ENCODE data around the gene BLOC1S1.

The BLOC1S1 gene

DNA sequence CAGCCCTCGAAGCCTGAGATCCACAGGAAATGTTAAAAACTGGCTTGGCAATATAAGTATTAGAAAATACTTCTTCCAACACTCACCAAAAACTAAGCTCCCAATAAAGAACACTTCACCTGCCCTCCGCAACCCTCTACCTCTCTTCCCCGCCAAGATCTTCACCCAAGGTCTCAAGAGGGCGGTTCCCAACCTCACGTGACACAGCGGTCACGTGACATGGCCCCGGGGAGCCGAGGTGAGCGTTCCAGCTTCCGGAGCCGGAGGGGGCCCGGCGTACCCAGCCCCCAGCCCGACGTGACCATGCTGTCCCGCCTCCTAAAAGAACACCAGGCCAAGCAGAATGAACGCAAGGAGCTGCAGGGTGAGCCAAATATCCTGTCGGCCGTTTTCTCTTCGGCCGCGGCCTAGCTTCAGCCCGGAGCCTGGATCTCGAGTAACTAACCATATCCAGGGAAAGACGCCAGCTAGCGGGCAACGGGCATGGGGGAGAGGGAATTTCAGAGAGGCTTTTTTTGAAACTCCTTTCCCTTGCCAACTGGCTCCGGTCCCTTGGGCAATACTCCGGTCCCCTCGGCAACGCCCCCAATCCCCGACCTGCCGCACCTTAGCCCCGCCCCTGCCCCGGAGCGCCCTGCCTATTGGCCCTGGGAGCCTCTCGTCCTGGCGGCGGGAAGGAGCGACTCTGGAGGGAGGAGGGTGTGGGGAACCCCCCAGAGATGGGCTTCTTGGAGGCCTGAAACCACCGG is at the start of gene BLOC1S1:
BLOC1S1 (plus strand) TSS at position 214 of the 749 bp plus-strand sequence; CDS start at position 220, 6 bp downstream.
- DNase-seq, result peak; percentile 89

DNA sequence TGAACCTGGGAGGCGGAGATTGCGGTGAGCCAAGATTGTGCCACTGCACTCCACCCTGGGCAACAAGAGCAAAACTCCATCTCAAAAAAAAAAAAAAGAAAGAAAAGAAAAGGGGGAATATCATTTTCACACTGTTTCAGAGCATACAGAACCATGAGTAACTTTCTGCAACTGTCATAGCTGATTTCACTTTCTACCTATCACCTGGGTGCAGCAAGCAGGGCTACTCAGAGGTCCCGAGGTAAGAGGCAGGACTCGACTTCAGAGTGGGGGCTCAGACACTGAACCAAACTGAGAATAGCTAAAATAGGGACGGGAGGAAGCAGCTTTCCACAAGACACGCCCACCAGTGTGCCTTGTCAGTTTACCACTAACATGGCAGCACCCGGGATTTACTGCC is 49.3 kb upstream of the BLOC1S1 start:
- no peak for DNase-seq

DNA sequence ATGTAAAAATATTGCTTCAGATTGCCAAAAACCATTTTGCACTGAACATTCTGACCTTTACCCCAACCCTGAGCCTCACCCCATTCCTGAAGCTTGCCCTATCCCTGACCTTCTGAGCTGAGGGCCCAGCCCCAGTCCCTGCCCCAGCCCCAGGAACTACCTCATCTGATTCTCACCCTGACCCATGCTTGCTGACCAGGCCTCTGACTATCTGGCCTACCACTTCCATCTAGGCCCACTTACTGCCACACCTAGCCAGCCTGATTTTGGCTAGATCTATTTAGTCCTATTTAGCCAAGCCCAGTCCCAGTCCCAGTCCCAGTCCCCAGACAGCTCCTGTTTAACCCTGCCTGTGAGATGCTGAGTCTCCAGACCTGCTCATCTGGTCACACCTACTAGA is 45.6 kb upstream of the BLOC1S1 start:
- no peak for DNase-seq

DNA sequence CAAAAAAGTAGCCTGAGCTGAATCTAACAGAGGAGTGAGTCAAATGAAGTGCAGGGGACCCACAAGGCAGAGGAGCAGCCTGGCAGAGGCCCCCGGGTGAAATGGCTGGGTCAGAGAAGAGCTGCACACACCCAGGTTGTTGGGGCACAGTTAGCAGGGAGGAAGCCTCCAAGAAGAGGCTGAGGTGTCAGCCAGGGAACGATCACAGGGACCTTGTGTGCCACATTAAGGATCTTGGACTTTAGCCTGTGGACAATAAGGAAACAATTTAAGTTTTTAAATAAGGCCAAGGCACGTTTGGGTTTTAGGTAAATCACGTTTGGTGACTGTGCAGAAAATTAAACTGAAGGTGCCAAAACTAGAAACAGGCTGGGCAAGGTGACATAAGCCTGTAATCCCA is 44.1 kb upstream of the BLOC1S1 start:
- no peak for DNase-seq

DNA sequence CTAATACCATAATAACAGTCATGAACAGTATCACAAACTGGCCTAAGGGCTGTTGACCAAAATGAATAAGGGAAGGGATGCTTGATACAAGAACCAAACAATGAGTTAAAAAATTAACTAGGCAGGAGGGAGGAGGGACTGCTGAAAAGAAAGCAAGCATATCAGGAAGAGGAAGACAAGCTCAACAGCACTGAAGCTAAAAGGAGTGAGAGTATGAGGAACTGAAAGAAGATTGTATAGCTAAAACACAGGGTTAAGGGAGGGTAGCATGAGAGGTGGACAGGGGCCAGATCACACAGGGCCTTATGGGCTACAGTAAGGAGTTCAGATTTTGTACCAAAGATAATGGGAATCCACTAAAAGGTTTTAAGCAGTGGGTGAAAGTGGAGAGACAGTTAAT is 42.2 kb upstream of the BLOC1S1 start:
- DNase-seq, result no peak

DNA sequence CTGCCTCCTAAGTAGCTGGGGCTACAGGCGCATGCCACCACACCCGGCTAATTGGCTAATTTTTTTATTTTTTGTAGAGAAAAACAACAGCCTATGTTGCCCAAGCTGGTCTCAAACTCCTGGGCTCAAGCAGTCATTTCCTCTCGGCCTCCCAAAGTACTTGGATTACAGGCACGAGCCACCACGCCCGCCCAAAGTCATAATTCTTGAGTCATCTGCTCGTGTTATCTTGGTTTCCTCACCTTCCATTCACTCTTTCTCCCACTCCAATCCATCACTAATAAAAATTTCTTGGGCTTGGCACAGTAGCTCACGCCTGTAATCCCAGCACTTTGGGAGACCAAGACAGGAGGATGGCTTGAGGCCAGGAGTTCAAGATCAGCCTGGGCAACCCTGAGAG is 40.2 kb upstream of the BLOC1S1 start:
- no peak for DNase-seq

DNA sequence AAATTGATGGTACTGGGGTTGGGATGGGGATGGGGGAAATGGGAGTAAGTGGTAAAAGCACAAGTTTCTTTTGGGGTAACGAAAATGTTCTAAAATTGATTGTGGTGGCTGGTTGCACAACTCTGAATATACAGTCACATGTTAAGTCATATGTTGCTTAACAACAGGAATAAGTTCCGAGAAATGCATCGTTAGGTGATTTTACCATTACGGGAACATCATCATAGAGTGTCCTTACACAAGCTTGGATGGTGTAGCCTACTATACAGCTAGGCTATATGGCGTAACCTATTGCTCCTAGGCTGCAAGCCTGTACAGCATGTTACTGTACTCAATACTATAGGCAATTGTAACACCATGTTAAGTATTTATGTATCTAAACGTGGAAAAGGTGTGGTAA is 39.1 kb upstream of the BLOC1S1 start:
- no peak for DNase-seq

DNA sequence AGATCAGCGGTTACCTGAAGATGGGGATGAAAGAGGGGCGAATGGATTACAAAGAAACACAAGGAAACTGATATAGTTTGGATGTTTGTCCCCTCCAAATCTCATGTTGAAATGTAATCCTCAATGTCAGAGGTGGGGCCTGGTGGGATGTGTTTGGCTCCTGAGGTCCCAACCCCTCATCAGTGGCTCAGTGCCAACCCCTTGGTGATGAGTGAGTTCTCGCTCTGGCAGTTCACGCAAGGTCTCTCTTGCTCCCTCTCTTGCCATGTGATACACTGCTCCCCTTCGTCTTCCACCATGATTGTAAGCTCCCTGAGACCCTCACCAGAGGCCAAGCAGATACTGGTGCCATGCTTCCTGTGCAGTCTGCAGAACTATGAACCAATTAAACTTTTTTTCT is 36.2 kb upstream of the BLOC1S1 start:
- no peak for DNase-seq

DNA sequence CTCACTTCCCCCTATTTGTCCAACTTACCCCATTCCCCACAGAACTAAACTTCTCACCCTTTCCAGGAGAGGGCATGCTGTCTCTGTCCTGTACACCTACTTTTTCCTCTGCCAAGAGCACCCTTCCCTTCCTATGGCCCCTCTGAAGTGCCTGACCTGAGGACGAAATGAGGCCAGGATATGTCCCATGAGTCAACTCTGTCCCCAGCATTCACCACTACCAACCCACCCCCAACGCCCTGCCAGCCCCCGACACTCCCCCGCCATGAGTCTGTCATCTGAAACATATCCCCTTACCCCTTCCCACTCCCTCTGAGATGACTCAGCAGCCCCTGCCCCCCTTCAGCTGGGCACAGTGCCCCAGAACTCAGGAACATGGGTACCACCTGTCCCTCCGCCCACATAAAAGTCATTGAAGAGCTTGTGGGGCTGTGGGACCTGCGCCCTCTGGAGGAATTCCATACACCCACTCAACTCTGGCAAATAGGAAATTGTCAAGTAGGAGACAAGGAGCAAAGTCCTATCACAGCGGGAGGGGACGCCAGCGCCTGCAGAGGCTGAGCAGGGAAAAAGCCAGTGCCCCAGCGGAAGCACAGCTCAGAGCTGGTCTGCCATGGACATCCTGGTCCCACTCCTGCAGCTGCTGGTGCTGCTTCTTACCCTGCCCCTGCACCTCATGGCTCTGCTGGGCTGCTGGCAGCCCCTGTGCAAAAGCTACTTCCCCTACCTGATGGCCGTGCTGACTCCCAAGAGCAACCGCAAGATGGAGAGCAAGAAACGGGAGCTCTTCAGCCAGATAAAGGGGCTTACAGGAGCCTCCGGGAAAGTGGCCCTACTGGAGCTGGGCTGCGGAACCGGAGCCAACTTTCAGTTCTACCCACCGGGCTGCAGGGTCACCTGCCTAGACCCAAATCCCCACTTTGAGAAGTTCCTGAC is 34.4 kb upstream of the BLOC1S1 start:
- DNase-seq, result no peak

DNA sequence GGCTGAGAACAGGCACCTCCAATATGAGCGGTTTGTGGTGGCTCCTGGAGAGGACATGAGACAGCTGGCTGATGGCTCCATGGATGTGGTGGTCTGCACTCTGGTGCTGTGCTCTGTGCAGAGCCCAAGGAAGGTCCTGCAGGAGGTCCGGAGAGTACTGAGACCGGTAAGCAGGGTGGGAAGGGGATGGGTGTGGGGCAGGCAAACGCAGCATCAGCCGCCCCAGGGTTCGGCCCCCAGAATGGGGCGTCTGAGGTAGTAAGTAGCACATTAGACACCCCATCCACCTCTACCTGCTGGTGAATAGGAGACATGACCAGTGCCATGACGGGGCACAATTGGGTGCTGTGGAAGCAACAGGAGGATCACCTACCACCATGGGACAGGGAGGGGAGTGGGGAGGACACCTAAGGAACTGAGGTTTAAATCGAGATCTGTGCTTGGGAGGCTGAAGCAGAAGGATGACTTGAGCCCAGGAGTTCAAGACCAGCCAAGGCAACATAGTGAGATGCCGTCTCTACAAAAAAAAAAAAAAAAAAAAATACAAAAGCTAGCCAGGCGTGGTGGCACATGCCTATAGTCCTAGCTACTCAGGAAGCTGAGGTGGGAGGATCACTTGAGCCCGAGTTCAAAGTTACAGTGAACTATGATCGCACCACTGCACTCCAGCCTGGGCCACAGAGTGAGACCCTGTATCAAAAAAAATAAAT is 33.6 kb upstream of the BLOC1S1 start:
- DNase-seq, result no peak

DNA sequence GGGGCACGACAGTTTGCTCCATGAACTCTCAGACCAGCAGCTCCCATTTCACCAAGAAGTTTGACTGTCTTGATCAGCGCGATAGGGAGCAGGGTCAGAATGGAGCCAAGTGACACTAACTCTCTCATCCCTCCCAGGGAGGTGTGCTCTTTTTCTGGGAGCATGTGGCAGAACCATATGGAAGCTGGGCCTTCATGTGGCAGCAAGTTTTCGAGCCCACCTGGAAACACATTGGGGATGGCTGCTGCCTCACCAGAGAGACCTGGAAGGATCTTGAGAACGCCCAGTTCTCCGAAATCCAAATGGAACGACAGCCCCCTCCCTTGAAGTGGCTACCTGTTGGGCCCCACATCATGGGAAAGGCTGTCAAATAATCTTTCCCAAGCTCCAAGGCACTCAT is 32.2 kb upstream of the BLOC1S1 start:
- no peak for DNase-seq

DNA sequence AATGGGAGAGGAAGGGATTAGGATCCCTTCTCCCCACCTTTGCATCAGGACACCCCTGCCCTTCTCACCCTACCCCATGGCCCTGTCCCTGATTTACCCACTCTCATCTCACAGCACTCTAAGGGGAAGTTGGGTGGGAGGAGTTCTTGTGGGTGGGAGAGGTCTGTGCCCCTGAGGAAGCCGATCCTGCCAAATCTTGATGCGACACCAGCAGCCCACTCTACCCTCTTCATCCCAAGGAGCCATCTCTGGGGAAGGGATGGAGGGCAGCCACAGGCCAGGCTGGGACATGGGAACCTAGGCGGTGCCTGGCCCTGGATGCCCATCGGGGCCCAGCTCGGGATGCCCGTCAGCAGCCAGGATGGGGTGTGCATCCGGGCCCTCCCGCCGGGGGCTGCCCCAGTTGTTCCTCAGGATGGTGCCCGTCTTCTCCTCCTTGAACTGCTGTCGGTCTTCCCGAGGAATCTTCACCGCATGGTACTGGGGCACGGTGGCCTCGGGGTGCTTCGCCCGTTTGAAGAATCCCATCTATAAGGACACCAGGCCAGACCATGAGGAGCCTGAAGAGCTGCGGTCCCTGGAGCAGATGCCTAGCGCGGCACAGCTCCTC is 31.0 kb upstream of the BLOC1S1 start:
- DNase-seq, result no peak

DNA sequence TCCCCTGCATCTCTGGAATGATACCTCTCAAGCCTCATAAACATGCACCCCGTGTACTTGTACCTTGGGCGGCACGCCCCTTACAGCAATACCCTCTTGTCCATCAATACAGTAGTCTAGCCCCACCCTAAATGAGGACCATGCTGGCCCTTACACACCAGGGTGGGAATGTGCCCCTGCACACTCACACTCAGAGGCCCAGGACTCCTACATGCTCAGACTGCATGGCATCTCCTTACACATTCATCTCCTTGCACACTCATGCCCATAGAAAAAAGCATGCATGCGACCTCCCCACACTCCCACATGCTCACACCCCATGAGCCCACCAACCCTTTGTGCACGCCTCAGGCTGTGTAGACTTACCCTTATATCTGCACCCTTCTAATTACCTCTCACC is 30.2 kb upstream of the BLOC1S1 start:
- DNase-seq, result no peak

DNA sequence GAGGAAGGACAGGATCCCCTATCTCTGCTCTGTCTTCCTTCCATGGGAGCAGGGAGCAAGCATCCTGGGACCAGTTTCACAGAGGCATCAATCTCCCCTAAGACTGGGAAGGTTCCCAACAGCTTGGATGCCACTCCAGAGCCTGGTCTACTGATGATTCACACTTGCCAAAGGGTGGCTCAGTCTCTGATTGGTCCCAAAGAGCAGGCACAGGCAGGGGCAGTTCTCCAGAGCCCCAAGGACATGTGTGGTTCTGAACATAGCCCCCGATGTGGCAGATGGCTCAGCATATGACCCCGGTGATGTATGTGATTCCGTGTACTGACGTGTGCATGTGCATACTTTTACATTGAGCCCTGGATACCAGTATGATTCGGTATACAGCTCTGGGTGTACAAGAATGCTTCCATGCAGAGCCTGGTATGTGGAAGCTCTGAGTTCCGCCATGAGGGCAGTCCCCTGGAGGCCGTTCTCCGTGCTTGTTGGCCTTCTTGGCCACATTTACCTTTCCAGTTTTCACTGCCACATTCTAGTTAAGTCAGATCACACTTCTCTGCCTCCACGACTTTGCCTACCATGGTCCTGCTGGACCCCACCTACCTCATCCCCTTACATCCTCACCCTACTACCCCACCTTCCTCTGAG is 29.4 kb upstream of the BLOC1S1 start:
- no peak for DNase-seq

DNA sequence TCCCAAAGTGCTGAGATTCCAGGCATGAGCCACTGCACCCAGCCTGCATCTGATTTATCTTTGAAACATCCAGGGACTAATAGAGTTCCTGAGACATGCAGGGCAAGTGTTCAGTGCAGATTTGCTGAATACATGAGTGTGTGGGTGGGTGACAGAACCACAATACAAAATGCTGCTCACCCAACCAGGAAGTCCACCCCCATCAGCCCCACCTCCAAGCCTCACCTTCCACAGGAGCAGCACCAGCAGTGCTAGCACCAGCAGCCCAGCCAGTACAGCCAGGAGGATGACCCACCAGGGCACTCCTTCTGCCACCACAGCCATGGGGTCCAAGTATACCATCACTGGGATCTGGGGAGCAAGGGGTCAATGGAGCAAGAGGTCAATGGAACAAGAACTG is 28.1 kb upstream of the BLOC1S1 start:
- no peak for DNase-seq

DNA sequence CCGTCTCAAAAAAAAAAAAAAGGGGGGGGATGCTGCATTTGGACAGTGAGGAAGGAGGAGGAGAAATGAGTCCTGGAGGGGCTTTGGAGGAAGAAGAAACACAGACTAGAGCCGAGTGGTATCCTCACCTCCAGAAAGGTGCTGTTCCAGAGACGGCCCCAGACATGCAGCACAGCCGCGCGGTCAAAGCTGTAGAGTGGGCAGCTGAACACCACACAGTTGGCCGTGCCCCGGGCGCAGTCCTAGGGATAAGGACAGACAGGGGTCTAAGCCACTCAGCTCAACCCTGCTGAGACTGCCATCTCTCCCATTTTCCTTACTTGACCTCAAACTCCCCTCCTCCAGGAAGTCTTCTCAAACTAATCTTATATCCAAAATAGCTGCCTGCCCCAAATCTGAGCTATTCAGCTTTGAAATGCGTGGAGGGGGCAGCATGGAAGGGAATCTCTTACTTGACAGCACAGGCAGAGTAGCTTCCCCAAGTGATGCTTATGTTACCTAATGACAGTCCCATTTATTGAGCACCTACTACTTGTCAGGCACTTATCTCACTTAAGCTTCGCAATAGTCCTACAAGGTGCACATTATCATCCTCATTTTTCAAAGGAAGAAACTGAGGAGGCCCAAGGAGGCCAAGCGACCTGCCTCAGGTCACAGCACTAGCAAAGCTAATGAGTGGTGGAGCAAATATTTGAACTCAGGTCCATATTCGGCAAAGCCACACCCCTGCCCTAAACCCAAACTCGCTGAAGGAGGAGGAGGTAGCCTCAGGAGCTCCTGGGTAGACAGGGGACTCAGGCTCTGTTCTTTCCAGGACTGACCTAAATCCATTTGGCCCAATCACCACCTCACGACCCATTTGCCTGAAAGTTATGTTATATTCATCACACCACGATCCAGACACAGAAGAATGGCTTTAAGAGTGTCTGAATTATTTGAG is 26.9 kb upstream of the BLOC1S1 start:
- DNase-seq, result no peak

DNA sequence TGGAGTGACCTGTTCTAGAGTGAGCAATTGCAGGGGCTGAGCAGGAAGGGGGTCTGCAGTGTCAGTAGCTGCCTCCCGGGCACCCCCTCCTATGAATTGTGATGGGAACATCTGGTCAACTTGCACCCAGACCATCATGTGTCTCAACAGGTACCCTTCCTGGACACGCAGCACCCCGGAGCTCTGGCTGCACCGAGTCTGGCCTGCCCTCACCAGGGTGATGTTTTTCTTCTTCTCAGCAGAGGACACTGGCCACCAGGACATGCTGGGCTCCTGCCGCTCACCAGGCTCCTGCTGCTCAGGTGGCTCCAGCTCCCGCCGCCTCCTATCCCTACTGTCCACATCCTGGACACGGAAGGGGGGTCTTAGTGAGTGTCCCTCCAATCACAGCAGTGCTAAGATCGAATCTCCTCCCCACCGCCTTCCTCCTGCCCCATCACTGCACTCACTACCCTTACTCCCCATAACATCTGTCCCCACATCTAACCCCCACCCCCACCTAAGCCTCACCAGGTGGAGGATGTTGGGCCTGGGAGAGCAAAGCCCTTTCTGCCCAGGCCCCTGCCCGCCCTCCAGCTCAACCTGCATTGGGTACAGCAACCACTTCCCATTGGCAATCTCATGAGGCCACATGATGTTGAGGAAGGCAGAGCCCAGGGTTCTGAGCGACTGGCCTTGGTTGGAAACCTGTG is 23.1 kb upstream of the BLOC1S1 start:
- no peak for DNase-seq

DNA sequence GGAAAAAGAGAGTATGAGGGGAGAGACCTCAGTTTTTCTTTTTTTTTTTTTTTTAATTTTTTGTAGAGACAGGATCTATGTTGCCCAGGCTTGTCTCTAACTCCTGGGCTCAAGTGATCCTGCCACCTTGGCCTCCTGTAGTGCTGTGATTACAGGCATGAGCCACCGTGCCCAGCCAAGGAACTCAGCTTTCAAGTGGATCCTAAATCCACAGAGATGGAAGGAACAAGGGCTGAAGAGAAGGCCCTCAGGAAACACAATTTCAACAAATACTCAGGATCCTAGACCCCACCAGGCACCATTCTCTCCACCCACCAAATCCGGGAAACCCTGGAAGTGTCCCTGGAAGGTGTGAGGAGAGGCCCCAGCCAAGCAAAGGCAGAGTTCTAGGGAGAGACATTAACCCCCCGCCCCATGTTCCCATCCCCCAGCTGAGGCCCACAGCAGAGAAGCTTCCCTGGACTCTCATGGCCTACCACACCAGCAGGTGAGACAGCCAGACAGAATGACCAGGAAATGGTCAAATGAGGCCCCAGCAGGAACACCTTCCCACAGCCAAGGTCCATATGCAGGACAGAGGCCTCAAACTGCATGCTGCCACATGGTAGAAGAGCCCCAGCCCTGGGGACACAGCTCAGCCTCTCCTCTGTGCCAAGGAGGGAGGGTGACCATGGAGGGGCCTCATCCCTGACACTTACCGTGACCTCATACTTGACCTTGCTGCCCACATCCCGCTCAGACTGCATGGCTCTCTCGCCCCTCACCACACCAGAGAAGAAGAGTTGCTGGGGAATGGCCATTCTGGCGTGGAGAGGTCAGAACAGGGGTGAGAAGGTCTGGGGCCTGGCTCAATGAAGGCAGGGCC is 22.3 kb upstream of the BLOC1S1 start:
- DNase-seq, result no peak

DNA sequence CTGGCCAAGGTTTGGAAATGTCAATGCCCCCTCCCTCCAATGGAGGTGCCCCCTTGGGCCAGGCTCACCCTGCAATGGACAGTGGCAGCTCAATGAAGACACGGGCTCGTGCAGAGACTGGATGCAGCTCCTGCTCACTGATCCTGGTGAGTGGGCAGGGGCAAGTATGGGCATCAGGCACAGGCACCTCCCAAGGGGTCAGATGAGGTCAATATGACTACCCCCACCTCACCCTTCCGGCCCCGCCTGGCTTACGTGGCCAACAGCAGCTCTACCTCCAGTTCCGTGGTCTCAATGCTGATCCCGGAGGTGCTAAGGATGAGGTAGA is 21.7 kb upstream of the BLOC1S1 start:
- DNase-seq, result no peak

DNA sequence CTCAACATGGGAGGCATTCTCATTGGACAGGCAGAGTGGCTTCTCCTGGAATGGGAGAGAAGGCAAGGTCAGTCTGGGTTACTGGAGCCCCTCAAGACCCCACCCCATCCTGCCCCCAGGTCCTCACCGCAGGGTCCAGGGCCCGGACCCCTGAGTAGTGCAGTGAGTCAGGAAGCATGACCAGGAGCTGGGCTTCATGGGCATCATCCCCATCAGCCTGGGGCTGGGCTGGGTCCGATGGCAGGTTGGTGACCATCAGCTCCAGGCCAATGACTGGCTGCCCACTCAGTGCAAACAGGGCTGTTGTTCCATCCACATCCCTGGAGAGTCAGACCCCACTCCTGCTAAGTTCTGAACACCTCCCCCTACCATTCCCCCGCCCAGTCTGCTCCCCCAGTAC is 21.2 kb upstream of the BLOC1S1 start:
- no peak for DNase-seq

Measured in NCI-H2029 (cell line).